Stimulated activated CD8-positive, alpha-beta memory T cell treated with anti-CD3 and anti-CD28 coated beads, Interleukin-4, amount 100 ng/mL, for 48 hours (primary cell): ENCODE results near the gene PLEKHJ1.
A peak's percentile ranks its signal among the peaks of the same experiment; 100 is the strongest.

Experiments
- DNase-seq: peaks from one replicate; pipeline ENCODE4 v3.0.0-alpha.2; 2020

Gene PLEKHJ1

DNA sequence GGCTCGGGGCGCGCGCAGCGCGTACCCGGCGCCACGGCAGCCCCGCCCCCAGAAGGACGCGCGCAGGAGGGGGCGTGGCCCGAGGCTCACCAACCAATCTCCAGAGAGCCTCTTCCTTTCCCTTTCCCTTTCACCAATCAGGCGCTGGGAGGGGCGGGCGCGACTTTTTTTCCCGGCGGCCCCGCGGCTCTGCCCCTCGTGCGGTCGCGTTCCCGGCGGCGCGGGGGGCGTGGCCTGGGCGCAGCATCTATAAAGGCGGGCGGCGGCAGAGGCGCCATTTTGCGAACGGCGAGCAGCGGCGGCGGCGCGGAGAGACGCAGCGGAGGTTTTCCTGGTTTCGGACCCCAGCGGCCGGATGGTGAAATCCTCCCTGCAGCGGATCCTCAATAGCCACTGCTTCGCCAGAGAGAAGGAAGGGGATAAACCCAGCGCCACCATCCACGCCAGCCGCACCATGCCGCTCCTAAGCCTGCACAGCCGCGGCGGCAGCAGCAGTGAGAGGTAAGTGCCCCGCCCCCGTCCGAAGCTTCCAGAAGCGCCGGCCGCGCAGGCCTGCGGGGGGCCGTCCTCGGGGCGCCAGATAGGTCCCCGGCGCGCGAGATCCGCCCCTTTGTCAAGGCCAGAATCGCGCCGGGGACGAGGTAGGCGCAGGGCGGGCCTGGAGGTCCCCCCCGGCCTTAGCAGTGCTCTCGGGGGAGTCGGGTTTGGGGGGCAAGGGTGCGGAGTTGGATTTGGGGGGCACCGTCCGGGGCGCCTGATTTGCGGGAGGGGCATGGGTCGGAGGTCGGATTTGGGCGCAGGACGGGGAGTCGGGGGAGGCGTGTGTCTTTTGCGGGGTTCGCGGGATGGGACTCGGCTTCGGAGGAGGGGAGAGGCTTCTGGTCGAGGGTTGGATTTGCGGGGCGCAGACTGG lies 33.4 kb upstream of the PLEKHJ1 start:
- peak; percentile 99 for DNase-seq

DNA sequence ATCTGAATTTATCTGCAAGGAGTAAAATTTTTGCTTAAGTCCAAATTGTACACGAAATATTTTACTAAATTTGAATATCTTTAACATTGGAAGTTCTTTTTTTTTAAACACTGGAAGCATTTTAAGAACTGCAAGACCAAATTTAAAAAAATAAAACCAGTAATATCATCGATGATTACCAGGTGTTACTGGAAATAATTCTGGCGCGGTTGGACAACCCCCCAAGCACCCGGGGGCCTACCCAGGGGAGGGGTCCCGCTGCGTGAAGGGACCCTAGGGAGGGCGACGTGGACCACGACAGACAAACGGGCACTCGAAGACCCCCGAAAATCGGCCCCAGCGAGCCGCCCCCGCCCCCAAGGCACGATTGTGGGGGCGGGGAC lies 32.7 kb upstream of the PLEKHJ1 start:
- DNase-seq, result no peak

DNA sequence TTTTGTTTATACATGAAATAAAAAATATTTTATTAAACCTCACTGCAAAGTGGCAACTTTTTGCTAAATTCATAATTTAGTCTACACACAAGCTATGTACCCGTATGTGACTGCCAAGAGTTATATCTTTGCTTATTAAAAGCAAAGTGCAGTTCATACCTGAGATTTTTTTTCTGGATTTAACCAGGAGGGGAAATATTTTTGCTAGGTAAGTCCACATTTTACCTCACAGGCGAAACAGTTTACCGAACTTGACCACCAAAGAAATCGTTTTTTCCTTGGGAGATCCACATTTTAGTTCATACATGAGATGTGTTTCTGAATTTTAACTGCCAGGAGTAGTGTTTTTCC lies 32.3 kb upstream of the PLEKHJ1 start:
- no peak for DNase-seq

DNA sequence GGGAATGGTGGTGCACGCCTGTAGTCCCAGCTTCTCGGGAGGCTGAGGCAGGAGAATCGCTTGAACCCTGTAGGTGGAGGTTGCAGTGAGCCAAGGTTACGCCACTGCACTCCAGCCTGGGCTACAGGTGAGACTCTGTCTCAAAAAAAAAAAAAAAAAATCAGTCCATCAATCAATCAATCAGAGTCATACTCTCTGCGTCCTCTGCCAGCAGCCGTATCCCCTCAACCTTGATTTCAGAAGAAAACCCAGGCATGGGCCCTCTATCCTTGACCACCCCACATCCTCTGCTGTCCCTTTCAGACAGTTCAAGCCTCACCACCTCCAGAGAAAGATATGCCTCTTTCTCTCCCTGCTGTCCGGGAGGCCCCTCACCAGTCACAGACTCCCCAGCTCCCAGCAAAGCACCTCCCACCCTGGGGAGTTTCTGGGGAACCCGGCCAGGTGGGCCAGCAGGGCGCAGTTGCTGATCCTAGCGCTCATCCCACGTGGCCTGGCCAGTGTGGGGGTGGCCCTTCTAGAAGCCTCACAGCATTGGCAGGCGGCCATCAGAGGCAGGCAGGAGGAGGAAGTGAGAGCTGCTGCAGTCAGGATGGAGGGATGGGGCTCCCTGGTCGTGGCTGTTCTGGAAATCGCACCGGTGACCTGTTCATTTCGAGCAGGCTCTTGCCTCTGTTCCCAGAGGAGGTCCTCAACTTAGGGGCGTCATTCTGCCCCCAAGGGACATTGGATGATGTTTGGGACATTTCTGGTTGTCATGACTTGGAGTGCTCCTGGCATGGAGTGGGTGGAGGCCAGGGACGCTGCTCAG lies 30.3 kb upstream of the PLEKHJ1 start:
- DNase-seq, result peak; percentile 50

DNA sequence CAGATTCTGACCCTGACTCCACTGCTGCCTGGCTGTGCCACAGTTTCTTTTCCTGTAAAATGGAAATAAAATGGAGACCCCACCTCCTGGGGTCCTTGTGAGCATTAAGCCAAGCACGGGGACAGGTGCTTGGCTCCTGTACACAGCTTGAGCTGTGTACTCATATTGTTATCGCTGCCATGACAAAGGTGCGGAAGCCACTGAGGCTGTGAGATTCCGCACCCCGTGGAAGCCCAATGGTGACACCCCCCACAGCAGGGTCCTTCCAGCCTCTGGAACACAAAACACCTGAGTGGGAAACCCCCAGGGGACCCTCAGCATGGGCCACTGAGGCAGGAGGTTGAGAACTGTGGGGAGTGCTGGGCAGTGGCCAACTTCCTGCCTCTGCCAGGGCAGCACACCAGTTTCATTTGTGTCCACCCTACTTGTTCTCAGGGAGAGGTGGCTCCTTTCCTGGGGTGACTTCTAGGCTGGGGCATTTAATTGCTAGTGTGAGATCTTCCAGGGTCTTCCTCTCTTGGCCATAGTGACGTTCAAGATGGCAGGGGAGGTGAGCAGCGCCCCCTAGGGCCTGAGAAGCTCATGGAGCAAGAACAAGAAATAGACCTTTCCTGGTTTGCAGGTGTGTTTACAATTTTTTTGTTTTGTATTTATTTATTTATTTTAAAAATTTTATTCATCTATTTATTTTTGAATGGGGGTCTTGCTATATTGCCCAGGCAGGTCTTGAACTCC lies 25.5 kb upstream of the PLEKHJ1 start:
- peak; percentile 85 for DNase-seq

DNA sequence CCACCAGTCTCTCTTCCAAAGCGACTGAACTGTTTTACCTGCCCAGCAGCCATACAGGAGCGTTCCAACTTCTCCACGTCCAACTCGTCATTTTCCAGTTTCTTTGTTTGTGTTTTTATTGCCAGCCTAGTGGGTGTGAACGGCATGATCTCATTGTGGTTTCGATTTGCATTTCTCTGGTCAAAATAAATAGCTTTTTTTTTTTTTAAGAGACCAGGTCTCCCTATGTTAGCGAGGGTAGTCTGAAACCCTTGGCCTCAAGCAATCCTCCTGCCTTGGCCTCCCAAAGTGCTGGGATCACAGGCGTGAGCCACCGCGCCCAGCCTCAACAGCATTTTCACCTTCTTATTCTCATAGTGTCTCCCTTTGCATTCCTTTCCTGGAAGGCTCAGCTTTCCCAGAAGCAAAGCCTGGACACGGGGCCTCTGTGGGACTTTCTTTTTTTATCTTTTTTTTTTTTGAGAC lies 24.2 kb upstream of the PLEKHJ1 start:
- no peak for DNase-seq

DNA sequence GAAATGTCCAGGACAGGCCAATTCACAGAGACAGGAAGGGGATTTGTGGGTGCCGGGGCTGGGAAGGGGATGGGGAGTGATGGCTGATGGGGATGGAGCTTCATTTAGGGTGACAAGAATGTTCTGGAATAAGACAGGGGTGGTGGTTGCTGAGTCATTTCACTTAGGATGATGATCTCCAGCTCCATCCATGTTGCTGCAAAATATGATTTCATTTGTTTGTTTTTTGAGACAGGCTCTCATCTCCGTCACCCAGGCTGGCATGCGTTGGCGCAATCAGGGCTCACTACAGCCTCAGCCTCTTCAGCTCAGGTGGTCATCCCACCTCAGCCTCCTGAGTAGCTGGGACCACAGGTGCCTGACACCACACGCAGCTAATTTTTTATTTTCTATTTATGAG lies 23.2 kb upstream of the PLEKHJ1 start:
- DNase-seq, result no peak

DNA sequence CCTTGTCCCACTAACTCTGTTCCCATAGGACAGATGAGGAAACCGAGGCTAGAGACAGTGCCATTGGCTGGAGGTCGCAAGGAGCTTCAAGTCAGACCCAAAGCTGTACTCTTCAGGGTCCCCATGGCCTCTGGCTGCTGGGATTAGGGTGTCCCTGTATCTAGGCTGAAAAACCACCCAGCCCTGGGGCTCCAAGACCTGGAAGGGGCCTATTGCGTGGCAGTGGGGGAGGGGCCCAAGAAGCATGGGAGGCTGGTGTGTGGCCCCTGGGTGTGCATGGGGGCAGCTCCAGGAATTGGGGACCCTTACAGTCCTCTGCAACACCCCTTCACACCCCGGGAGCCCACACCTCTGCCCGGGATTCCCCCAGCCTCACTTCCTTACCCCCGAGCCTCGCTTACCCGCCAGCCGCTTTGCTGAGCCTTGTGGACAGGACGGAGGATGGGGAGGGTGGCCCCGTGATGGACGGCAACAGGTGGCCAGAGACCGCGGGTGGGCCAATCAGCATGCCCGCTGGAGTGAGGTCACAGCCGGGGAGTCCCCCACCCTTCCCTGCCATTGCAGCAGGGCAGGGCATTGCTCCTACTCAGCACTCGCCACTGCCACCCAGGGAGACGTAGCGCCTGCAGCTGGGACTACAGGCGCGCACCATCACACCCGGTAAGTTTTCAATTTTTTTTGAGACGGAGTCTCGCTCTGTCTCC lies 20.0 kb upstream of the PLEKHJ1 start, which contains the start of gene JSRP1:
Gene JSRP1 (minus strand): TSS at position 436 of the 704 bp plus-strand sequence. CDS start 1,103 bp downstream, outside the sequence.
- DNase-seq, result no peak

DNA sequence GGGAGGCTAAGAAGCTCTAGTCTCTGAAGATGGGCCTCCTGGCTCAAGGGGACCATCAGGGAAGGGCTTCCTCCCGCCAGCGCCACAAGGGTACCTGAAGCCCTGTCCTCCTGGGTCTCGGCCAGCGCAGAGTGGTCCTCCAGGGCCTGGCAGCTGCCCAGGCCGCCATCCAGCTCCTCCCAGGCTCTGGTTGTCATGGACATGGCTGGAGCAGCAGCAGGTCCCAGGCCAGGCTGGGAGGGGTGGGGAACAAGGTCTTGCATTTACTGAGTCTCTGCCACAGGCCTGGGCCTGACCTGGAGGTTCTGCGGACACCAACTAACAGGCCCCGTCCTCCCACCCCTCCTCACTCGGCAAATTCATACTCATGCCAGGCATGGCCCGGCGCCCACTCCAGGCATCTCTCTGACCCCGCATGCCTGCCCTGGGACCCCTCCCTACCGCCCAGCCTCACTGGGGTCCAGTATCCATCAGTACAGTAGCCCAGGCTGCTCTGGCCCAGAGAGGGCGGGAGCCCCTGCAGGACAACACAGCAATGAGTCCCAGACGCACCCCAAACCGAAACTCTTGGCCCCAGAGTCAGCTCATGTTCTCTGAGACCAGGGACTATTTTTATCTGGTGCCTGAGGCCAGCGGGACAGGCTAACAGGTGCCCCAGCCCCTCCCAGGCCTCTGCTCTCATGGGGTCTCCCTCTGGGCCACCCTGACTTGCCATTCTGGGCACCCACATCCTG lies 19.1 kb upstream of the PLEKHJ1 start:
- no peak for DNase-seq

DNA sequence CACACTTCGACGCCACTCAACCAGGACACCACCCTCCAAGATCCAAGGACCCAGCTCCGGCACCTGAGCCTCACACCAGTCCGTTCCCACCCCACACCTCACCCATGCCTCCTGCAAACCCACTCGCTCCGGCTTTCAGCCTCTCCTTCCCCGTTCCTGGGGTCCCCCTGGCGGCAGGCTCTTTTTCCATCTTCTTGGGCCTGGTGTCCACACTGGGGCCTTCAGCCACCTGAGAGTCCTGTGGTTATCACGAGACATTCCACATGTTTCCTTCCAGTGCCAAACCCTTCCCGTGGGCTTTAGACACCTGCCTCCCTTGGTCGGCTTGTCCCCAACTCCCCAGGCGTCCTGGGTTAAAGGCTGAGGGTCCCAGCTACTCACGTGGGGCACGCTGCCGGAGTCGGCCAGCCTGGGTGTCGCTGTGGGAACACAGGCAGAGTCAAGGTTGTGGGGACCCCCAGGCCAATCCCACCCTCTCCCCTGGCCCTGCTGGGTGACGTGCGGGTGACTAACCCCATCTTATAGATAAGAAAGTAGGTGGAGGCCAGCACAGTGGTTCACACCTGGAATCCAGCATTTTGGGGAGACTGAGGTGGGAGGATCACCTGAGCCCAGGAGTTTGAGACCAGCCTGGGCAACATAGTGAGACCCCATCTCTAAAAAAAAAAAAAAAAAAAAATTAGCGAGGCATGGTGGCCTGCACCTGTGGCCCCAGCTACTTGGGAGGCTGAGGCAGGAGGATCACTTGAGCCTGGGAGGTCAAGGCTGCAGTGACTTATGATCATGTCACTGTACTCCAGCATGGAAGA lies 18.1 kb upstream of the PLEKHJ1 start:
- DNase-seq, result no peak

DNA sequence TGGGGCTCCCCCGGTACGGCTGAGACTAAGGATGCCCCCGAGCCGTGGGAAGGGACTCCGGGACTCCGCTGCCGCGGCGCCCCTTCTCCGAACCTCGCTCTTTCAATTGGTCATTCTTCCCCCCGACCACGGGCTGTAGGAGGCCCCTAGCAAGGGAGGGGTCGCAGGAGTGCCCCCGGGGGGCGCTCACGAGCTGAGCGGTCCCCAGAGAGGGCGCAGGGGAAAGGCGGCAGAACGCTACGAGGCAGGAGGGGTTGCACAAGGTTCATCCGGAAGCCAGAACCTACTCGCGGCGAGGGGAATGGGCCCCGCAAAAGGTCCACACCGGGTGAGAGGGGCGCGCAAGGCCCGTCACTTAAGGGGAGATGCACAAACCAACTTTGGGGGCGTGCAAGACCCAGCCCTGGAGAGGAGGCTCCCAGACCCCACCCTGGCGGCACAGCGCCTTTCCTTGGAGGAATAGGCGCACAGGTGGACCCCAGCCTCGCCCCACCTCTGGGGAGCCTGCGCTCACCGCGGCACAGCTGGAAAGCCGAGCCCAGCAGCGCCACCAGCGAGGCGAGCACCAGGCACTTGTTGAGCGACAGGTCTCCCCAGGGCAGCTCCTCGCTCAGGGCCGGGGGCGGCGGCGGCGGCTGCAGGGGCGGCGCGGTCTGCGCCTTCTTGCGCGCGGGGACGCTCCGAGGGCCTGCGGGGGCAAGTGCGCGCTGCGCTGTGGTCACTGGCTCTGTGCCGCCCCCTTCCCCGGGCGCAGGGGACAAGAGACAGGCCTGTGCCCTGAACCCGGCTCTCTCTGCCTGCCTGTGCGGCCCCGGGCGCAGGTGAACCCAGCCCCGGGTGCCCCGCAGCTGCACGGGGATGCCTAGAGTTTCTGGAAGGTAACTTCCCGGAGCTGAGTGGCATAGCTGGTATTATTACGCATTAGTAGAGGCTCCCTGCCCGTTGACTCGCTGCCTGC lies 17.3 kb upstream of the PLEKHJ1 start:
- DNase-seq, result peak; percentile 60

DNA sequence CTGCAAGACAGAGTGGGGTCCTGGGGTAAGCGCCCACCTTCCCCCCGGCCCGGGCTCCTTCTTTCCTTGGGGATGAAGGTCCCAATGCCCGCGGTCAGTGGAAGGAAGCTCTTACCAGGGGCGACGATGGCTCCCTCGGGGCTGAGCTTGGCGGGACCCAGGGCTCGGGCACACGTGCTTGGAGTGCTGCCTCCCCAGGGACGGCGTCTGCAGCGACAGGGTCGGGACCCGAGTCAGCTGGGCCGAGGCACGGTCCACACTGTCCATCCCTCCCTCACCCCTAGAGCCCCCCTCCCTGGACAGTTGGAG lies 16.6 kb upstream of the PLEKHJ1 start:
- no peak for DNase-seq

DNA sequence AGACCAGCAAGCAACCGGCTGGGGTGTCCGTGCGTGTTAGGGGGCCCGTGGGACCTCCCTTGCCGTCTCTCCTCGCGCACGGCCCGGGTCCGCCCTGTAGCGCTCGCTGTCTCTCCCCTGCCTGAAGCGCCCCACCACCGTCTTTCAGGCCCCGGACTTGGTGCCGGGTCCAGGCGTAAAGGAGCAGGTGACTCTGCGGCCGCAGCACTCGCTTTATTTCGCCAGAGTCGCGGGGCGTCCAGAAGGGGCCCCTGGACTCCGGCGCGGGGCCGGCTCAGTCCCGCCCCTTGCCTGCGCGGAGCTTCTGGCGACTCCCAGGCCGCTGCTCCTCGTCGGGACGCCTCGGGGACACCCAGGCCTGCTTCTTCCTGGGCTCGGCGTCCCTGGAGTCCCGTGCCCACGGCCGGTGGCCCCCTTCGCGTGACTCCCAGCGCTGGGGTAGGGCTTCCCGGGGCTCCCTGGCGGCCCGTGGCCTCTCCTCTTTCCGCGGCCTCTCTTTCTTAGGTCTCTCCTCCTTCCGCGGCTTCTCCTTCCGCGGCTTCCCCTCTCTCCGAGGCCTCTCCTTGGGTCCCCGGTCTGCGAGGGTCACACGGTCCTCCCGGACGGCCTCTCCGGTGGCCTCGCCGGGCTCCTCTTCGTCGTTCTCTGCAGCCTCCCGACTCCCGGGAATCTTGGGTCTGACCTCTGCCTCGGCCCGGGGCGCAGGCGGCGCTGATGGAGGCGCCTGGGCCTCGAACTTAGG lies 16.1 kb upstream of the PLEKHJ1 start:
- no peak for DNase-seq

DNA sequence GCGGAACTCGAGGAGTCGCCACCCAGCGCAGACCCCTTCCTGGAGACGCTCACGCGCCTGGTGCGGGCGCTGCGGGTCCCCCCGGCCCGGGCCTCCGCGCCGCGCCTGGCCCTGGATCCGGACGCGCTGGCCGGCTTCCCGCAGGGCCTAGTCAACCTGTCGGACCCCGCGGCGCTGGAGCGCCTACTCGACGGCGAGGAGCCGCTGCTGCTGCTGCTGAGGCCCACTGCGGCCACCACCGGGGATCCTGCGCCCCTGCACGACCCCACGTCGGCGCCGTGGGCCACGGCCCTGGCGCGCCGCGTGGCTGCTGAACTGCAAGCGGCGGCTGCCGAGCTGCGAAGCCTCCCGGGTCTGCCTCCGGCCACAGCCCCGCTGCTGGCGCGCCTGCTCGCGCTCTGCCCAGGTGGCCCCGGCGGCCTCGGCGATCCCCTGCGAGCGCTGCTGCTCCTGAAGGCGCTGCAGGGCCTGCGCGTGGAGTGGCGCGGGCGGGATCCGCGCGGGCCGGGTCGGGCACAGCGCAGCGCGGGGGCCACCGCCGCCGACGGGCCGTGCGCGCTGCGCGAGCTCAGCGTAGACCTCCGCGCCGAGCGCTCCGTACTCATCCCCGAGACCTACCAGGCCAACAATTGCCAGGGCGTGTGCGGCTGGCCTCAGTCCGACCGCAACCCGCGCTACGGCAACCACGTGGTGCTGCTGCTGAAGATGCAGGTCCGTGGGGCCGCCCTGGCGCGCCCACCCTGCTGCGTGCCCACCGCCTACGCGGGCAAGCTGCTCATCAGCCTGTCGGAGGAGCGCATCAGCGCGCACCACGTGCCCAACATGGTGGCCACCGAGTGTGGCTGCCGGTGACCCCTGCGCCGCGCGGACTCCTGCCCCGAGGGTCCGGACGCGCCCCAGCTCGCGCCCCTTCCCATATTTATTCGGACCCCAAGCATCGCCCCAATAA lies 15.3 kb upstream of the PLEKHJ1 start:
- DNase-seq, result no peak

DNA sequence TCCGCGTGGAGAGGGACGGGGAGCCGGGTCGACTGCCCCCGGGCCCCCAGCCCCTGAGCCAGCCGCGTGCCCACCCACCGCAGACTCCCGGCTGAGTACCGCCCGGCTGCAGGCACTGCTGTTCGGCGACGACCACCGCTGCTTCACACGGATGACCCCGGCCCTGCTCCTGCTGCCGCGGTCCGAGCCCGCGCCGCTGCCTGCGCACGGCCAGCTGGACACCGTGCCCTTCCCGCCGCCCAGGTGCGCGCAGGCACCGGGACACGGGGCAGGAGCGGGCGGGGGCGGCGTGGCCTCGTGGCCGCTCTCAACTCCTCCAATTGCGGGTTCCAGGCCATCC lies 14.6 kb upstream of the PLEKHJ1 start:
- no peak for DNase-seq

DNA sequence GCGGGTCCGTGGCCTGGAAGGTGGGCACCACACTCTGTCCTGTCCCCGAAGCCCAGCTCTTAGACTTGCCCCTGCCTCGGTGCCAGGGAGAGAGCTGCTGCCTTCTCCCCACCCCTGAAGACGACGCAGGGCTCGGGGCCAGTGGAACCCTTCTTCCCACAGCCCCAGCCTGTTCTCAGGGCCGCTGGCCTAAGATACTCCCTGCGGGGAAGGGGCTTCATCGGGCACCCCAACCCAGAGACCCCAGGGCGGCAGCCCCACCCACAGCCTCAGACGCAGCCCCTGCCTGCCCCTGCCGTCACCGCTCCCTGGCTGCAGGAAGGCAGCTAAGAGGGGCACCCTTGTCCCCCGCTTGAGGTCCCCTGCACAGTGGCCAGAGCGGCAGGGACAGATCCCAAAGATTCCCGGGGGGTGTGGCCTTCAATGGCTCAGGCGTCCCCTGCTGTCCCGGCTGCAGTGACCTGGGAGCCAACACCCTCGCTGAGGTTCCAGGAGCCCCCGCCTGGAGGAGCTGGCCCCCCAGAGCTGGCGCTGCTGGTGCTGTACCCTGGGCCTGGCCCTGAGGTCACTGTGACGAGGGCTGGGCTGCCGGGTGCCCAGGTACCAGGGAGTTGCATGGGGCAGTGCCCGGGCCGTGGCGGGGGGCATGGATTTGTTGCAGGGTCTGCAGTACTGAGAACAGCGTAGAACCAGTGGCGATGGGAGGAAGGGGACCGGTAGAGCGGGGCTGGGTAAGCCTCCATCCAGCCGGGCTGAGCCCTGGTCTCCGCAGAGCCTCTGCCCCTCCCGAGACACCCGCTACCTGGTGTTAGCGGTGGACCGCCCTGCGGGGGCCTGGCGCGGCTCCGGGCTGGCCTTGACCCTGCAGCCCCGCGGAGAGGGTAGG lies 14.0 kb upstream of the PLEKHJ1 start:
- DNase-seq, result no peak
